ENCODE results near the gene FADS2.

GRCh38 chr11:61863548-61864081 lies 35.5 kb downstream of the FADS2 start:
- TF ChIP-seq POLR2A (IDR thresholded peaks at IDR 0.05; ENCODE audit: low read depth, low read length) (no peak), TAF1 (IDR thresholded peaks at IDR 0.05; ENCODE audit: borderline replicate concordance, low read depth, low read length) (no peak)

All from GM12892 (cell line).